HG02943 (cell line): Measurements from ENCODE around the gene TRAF7.

ENCODE experiments used
- ATAC-seq: cut with Tn5 transposase; IDR thresholded peaks from one replicate; pipeline ENCODE4 v1.9.1; 2021; ENCODE audit warnings: mild to moderate bottlenecking, low read depth, moderate library complexity; ENCODE audit not compliant: unreplicated experiment

The TRAF7 gene

GRCh38 chr16:2161911-2162310 lies 6.3 kb downstream of the TRAF7 start:
- ATAC-seq = no peak

DNA sequence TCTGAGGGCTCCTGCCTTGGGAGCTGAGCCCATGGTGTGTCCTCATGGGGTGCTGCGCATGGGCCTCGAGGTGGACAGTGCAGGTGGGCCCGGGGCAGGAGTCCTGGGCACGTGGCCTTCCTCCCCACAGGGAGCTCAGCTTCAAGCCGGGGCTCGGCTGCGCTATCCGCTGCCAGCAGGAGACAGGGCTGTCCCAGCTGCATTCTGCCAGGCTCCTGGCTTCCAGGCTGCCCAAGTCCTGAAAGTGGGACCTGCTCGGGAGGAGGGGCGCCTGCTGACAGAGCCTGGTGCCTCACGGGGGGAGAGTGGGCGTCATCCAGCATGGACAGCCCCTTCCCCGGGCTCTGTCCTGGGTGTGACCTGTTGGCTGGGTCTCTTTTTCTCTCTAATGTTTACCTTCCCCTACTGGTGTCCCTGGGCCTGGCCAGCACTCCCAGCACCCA lies 7.1 kb downstream of the TRAF7 start:
- no peak for ATAC-seq

DNA sequence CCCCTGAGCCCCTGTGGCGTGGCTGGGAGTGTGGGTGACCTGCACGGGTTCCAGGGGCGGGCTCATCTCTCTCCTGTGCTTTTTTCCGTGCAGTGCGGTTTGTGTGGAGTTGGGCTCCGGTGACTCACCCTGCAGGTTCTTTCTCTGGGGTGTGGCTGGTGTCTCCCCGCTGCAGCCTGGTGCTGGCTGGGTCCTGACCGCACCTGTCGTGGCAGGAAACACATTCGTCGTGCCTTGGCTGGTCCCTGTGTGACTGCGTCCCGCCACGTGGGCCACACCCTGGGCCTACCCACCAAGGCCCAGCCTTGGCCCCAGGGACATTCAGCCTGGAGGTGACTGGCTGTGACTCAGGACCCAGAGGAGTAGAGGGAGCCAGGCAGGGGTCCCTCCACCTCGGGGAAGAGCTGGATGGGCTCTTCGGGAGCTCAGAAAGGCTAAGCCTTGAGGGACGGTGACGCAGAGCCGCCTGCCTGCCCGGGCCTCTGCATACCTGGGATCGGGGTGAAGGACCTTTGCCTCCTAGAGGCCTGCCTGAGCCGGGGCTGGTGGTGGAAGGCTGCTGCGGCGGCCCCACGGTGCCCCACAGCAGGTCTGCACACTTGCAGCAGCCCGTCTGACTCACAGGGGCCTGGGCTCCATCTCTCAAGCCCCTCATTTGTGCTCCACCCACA lies 7.8 kb downstream of the TRAF7 start:
- ATAC-seq = no peak

DNA sequence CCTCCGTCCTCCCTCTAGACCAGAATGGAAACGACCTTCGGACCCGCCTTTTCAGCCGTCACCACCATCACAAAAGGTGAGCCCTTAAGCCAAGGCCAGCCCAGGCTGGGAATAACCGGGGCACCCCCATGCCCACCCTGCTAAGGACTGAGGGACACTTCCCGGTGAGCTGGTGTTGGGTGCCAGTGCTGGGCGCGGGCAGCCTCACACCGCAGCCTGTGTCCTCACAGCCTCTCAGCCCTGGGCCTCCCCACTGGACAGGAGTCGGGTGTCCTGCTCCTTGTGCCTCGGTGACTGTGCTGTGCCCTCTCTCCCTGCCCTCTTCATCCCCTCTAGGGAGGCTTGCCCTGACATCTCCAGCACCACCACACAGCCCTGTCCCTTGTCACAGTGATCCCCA lies 10.3 kb downstream of the TRAF7 start:
- no peak for ATAC-seq

DNA sequence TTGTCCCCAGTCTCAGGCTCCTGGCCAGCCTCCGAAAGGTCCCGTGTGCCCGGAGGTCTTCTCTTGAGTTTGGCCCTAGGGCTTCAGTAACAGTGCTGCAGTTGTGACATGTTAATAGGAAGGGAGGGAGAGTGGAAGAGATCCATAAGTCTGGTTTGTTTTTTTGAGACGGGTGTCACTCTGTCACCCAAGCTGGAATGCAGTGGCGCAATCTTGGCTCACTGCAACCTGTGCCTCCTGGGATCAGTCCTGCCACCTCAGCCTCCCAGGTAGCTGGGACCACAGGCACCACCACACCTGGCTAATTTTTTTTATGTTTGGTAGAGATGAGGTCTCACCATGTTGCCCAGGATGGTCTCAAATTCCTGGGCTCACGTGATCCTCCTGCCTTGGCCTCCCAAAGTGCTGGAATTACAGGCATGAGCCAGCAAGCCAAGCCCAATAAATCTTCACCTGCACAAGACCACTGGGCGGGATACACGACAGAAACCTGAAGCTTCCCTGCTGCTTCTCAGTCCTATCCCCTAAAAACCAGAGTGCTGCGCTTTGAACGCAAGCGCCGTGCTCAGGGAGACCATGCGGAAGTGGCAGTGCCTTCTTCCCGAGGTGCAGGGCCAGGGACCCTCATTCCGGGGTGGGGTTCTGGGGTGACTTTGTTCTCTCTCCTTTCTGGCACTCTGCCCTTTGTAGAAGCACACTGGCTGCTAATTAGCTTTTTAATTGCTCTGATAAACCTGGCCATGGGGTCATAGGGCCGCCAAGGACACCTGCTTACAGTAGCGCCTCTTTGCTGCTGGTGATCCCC lies 10.9 kb downstream of the TRAF7 start:
- ATAC-seq = no peak

DNA sequence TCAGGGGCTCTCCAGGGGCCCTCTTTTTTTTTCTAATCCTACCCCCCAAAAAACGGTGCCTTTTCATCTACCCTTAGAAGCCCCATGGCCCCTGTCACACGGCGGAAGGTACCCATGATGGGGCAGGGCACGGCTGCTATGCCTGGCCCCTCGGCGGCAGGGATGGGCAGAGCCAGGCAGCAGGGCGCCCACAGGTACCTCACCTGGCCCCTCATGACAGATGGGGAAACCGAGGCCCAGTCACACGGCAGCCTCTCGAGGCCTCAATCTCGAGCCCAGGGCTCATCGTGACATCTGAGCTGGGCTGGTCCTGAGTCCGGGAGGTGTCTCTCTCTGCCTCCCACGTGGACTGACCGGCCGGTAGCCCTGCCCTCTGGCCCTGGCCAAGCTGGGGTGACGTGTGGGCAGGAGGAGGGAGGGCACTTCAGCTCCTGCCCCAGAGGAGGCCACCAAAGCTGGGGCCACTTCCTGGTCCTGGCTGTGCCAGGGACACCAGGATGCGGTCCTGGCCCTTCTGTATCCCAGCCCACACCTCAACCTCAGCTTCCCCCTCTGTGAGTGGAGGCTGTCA lies 11.6 kb downstream of the TRAF7 start:
- ATAC-seq = no peak

DNA sequence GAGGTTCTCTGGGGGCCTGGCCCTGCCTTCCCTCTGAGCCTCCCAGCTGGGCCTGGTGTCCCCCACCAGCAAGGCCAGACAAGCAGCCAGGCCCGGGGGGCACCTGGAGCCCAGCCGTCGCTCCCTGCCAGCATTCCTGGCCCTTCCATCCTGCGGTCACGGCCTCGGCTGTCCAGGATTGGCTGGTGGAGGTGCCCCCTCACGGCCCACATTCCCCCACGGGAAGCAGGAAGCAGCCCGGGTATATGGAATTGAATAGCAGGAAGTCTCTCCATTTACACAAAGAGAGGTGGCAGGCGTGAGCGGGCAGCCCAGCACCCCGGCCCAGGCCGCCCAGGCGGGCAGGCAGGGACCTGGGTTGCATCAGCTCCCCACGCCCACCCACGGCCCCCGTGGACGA lies 14.5 kb downstream of the TRAF7 start:
- no peak for ATAC-seq

GRCh38 chr16:2170587-2171435 lies 15.2 kb downstream of the TRAF7 start:
- no peak for ATAC-seq

- no peak for ATAC-seq
Measured at GRCh38 chr16:2171601-2172178, 16.1 kb downstream of the TRAF7 start.

DNA sequence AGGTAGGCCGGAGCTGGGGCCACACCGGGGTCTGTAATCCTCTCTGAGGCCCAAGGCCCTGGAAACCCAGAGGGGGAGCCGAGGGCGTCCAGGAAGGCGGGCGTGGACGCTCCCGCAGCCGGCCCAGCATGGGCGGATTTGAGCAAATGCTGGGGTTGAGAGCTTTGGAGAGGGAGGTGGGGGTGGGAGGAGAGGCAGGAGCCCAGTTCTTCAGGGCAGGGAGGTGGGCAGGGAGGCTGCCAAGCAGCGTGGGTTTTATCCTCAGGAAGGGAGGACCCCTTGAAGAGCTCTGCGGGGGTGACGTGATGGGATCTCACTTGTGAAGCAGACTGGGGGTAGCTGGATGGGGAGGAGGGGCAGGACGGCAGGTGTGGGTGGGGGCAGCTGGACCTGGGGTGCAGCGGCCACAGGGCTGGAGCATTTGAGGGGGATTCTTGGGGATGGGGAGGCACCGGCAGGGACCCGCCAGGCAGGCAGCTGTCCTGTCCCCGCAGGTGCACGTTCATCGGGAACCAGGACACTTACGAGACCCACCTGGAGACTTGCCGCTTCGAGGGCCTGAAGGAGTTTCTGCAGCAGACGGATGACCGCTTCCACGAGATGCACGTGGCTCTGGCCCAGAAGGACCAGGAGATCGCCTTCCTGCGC lies 17.2 kb downstream of the TRAF7 start:
- no peak for ATAC-seq

DNA sequence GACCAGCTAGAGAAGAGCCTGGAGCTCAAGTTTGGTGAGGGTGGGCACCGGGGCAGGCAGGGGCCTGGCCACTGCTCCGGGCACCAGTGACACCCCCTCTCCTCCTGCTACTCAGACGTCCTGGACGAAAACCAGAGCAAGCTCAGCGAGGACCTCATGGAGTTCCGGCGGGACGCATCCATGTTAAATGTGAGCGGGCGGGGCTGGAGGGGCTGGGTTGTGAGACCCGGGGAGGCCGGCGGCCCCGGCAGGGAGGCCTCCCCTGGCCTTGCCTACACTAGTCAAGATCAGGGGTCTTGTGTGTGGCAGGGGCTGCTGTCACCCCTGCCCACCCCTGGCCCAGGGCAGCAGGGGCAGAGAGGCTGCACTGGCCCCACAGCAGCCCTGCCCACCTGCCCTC lies 17.8 kb downstream of the TRAF7 start:
- ATAC-seq = no peak

DNA sequence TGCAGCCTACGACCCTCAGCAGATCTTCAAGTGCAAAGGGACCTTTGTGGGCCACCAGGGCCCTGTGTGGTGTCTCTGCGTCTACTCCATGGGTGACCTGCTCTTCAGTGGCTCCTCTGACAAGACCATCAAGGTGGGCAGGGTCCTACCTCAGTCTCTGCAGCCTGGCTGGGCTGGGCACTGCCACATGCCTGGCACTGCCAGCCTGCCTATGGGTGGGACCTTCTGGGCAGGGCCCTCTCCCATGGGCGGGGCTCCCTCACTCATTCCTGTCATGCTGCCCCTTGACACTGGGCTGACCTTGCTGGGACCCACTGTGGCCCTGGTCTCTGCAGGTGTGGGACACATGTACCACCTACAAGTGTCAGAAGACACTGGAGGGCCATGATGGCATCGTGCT lies 18.3 kb downstream of the TRAF7 start:
- no peak for ATAC-seq

DNA sequence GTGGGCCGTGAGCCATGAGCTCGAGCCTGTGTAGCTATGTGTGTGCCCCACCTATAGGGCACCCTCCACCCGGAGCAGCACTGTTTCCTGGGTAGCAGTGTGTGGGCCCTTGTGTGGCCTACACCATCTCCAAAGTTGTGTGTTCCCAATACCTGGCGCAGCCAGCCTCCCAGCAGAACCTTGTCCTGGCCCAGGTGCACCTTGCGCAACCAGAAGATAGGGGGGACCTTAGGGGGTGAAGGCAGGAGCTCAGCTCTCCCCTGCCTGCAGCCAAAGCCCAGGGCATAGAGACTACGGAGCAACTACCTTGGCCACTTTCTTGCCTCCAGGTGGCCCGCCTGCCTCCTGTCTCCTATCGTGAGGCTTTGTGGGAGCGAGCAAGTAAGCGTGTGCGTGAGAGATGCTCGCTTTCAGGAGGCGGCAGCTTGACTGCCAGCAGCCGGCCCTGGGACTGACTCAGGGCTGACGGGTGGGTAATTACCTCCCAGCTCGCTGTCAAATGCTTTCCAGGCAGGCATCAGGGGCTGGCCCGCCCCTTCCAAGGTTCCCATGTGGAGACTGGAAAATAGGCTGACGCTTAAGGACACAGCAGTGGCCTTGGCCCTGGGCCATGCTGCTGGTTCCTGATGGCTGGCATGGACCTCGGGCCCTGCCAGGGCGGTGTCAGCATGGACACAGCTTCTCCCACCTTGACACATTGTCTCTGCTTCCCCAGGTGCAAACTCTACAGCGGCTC lies 19.0 kb downstream of the TRAF7 start:
- no peak for ATAC-seq

- ATAC-seq = no peak
Measured at GRCh38 chr16:2175454-2175853, 19.9 kb downstream of the TRAF7 start.

DNA sequence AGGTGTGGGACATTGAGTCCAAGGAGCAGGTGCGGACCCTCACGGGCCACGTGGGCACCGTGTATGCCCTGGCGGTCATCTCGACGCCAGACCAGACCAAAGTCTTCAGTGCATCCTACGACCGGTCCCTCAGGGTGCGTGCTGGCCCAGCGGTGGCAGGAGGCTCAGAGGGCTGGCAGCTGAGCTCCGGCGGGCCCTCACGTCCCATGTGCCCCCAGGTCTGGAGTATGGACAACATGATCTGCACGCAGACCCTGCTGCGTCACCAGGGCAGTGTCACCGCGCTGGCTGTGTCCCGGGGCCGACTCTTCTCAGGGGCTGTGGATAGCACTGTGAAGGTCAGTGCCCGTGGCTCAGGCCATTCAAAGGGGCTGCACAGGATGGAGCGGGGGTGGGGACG lies 20.5 kb downstream of the TRAF7 start:
- ATAC-seq = no peak

DNA sequence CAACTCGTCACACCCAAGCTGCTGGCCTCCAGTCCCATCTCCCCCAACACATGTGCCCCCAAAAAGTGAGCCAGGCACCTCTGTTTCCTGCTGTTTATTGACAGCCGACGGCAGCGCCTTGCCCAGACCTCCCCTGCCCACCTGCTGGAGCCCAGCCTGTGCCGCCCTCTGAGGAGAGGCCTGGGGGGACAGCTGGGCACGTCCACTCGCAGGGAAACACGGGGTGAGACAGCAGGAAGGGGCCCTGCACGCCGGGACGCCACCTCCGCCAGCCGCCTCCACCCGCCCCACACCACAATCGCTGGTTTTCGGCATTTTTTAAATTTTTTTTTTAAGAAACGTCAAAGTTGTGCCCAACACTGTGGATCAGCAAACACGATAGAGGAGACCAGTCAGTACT lies 21.5 kb downstream of the TRAF7 start:
- ATAC-seq = no peak

DNA sequence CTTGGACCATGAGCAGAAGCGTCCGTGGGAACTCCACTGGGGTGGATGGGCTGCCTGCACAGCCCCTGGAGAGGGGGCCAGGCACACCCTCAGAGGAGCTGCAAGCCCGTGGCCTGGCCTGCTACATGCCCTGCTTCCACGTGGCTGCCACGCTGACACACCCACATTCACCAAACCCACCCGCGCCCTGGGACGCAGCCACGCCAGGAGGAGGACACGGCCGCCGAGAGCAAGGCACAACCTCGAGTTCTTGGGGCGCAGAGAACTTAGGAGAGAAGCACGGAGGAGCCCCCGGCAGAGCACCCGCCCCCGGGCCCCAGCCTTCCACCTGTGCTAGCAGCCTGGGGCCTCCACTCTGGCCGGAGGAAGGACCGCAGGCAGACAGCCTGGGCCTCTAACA lies 22.0 kb downstream of the TRAF7 start:
- no peak for ATAC-seq

GRCh38 chr16:2178321-2179106 lies 22.9 kb downstream of the TRAF7 start:
- no peak for ATAC-seq

DNA sequence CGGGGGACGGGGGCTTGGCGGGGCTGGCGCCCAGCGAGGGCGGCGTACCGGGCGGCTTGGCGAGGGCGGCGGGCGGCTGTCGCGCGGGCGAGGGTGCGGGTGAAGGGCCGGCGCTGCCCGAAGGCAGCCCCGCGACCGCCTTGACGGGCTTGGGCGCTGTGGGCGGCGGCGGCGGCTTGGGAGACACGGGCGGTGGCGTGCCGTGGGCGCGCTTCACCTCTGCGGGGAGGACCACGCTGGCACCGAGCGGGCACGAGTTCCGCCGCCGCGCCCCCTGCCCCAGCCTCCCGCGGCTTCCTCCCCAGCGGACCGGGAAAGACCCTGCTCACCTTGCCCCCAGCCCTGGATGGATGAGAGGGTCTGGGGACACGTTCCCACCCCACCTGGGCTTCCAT lies 23.5 kb downstream of the TRAF7 start:
- no peak for ATAC-seq
